Activated CD4-positive, alpha-beta T cell treated with anti-CD3 and anti-CD28 coated beads for 36 hours (primary cell): Measurements from ENCODE around the gene PPP1CB. TPM values are rescaled to one million over a fixed set of nuclear protein-coding genes. Genes with fewer than 3 reads are reported as not detected.

ENCODE experiments used
- ATAC-seq: fragments of 200-7000 bp; cut with Tn5 transposase; one replicate; pipeline ENCODE4 v1.10.0; 2021; ENCODE audit warnings: mild to moderate bottlenecking, moderate library complexity
- CTCF ChIA-PET: fragments of 350-600 bp; sonication (Branson Sonifier 250); formaldehyde crosslinking; loops from one replicate; lab custom pipeline; 2021; ENCODE audit warnings: antibody characterized with exemption; lab: Charles Lee
- POLR2A ChIA-PET: fragments of 350-600 bp; sonication (Branson Sonifier 250); formaldehyde crosslinking; loops from one replicate; lab custom pipeline; 2021; ENCODE audit warnings: antibody characterized with exemption, inconsistent platforms; lab: Charles Lee
- DNase-seq: peaks from one replicate; pipeline ENCODE4 v3.0.0-alpha.2; 2020
- H3K27ac Mint-ChIP-seq: one replicate; pipeline ENCODE4 v1.8.0; 2021; ENCODE audit warnings: mixed read lengths
- H3K27me3 Mint-ChIP-seq: one replicate; pipeline ENCODE4 v1.8.0; 2021; ENCODE audit warnings: mixed read lengths
- H3K36me3 Mint-ChIP-seq: one replicate; pipeline ENCODE4 v1.8.0; 2021; ENCODE audit warnings: low read depth, mixed read lengths
- H3K4me1 Mint-ChIP-seq: one replicate; pipeline ENCODE4 v1.8.0; 2021; ENCODE audit warnings: mixed read lengths
- H3K4me3 Mint-ChIP-seq: one replicate; pipeline ENCODE4 v1.8.0; 2021; ENCODE audit warnings: mild to moderate bottlenecking, moderate library complexity, mixed read lengths
- H3K9me3 Mint-ChIP-seq: one replicate; pipeline ENCODE4 v1.8.0; 2021; ENCODE audit warnings: low read depth, mixed read lengths
- intact Hi-C, 2 experiments: fragments of 100-400 bp; cut with DNase I in 1 of 2; cut with micrococcal nuclease in 1 of 2; formaldehyde crosslinking; loops; one replicate each; pipeline versions ENCODE4 v1.14.2 to v1.15.1; 2022 to 2024; cut with DNase I, micrococcal nuclease
- total RNA-seq, 2 experiments: library from RNA; stranded (reverse); gene quantifications; one replicate each; pipeline ENCODE4 v1.2.3, GENCODE V29; 2021

PPP1CB gene
- total RNA-seq, 2 experiments from 2014 or later: 153 to 213 TPM

DNA sequence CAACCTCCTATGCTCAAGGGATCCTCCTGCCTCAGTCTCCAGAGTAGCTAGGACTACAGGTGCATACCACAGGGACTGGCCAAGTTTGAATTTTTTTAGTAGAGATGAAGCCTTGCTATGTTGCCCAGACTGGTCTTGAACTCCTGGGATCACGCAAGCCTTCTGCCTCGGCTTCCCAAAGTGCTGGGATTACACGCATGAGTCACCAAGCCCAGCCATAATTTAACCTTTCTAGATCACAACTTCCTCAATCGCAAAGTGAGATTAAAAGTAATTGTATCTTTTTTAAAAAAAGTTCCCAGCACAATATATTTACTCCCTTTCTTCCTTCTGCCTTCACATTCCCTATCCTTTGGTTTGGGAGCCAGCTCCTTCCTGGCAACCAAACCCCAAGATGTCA, 5.8 kb upstream of the PPP1CB start:
- ChIA-PET POLR2A (no interaction called here), CTCF (interaction anchor here (1.7 kb wide), 1 partner anchor 152 kb away, joined by 5 read pairs; no protein-coding TSS in a partner anchor)
- H3K27ac Mint-ChIP-seq: no peak overlapping the region
- intact Hi-C loops: loop anchor here in 1 of 2 experiments (10.0 kb wide), 1 partner anchor 1489 kb away; the partner anchor contains the start of gene LBH
- peaks cover 4% of the 10 kb centered on the region for H3K36me3 Mint-ChIP-seq
- H3K27me3 Mint-ChIP-seq: no peaks in the 10 kb centered on the region
- H3K4me3 Mint-ChIP-seq: no peak overlapping the region
- ATAC-seq: no peak
- no peak for DNase-seq
- peaks cover 31% of the 10 kb centered on the region for H3K4me1 Mint-ChIP-seq
- no peaks in the 10 kb centered on the region for H3K9me3 Mint-ChIP-seq

DNA sequence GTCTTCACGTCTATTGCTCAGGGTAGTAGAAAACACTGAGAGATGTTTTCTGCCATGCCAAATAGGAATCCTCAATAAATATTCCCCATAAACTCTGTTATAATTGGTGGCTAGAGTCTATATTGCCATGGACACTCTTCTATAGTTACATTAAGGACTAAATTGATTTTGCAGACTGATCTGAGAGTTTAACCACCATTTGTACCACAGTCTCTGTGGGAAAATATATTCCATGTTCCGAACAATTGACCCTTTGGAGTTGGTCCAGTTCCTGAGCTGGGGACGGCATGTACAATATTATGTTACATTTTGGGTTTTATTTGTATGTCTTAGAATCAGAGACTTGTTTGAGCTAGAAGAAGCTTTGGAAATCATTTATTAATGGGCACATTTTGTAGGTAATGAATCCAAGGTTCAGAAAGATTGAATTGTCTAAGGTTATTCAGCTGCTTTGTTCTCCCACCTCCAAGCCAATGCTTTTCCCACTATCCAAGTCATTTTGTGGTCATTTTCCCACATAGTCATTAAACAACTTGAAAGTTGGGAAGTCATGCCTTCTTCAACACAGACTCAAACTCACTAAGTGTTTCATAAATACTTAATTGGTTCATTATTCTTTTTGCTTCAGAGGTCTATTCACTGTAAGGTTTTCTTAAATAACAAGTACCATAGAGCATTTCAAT, 5.1 kb upstream of the PPP1CB start:
- Mint-ChIP-seq H3K36me3 (peaks cover 4% of the 10 kb centered on the region), H3K9me3 (no peaks in the 10 kb centered on the region), H3K4me1 (peaks cover 32% of the 10 kb centered on the region), H3K27ac (no peak overlapping the region), H3K4me3 (no peak overlapping the region), H3K27me3 (no peaks in the 10 kb centered on the region)
- DNase-seq: no peak
- ChIA-PET CTCF (interaction anchor here (0.8 to 2.5 kb wide), 3 partner anchors 125 to 187 kb away, joined by 3 to 14 read pairs (median 3); no protein-coding TSS in a partner anchor), POLR2A (no interaction called here)
- intact Hi-C loops: loop anchor here in 1 of 2 experiments (10.0 kb wide), 1 partner anchor 1488 kb away; the partner anchor contains the start of gene LBH
- no peak for ATAC-seq

DNA sequence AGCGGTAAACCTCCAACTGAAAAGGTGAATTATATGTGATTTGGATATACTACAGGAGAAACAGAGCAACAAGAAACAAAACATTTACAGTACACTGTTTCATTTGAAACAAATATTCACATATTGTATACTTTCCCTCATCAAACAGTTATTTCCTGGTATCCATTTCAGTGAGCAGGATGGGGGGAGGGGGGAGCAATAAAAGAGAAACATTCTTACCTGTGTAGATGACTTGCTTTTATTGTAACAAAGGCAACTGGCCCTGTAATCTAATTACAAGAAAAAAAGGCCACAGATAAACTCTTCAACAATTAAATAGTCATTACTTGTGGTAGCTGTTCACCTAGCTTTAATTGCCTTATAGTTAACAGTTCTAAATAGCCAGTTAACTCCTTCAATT, 3.9 kb upstream of the PPP1CB start:
- H3K27ac Mint-ChIP-seq: peak overlapping the region; percentile 49
- peaks cover 4% of the 10 kb centered on the region for H3K36me3 Mint-ChIP-seq
- intact Hi-C loops: loop anchor here in 1 of 2 experiments (10.0 kb wide), 1 partner anchor 1487 kb away; the partner anchor contains the start of gene LBH

DNA sequence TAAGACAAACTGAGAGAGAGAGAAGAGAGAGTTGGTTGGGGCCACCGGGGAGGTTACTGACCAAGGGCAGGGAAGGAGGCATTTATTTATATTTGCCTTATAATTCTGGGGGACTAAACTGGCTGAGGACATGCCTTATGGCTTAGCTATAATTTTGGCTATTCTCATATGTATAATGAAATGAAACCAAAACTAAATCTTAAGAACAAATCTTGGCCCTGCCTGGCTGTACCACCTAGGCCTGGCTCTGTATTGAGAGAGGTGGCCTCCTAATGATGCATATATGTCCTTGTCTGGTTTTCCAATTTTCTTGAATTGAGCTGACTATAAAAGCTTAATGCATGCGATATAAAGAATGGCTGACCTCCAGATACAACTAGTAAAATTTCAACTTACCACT, 3.5 kb upstream of the PPP1CB start:
- DNase-seq (peak; percentile 20), ATAC-seq (no peak)
- H3K36me3 Mint-ChIP-seq: peaks cover 9% of the 10 kb centered on the region
- no peaks in the 10 kb centered on the region for H3K9me3 Mint-ChIP-seq
- intact Hi-C loops: loop anchor here in 1 of 2 experiments (10.0 kb wide), 1 partner anchor 1487 kb away; the partner anchor contains the start of gene LBH
- no peaks in the 10 kb centered on the region for H3K27me3 Mint-ChIP-seq
- H3K4me3 Mint-ChIP-seq: no peak overlapping the region
- peaks cover 32% of the 10 kb centered on the region for H3K4me1 Mint-ChIP-seq
- CTCF ChIA-PET: interaction anchor here (0.8 to 2.5 kb wide), 2 partner anchors 154 to 184 kb away, joined by 3 to 14 read pairs; no protein-coding TSS in a partner anchor
- peak overlapping the region; percentile 49 for H3K27ac Mint-ChIP-seq
- POLR2A ChIA-PET: interaction anchor here (0.6 kb wide), 1 partner anchor 27 kb away, joined by 3 read pairs; no protein-coding TSS in a partner anchor

More for the DNA sequence above, 3.9 kb upstream of the PPP1CB start:
- DNase-seq: no peak
- Mint-ChIP-seq H3K4me1 (peaks cover 32% of the 10 kb centered on the region), H3K4me3 (no peak overlapping the region), H3K9me3 (no peaks in the 10 kb centered on the region), H3K27me3 (no peaks in the 10 kb centered on the region)
- CTCF ChIA-PET: interaction anchor here (0.8 to 2.5 kb wide), 5 partner anchors 8 to 188 kb away, joined by 3 to 14 read pairs (median 3); no protein-coding TSS in a partner anchor
- ATAC-seq: no peak
- POLR2A ChIA-PET: interaction anchor here (0.6 kb wide), 1 partner anchor 8 kb away, joined by 3 read pairs; no protein-coding TSS in a partner anchor

DNA sequence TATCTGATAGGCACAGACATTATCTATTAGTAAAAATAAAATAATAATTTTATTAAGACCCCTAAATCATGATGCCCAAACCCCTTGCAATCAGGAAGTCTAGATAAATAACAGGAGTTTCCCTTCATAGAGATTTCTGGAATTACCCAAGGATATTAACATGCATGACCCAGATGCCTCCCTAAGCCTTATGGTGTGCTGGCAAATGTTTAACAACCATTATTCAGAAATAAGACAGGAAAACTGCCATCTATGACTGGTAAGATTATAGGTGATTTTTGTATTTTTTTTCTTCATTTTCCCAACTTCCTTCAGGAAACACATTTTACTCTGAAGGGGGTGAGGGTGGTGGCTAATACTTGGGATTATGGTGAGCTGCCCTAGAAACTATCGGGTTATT, 2.7 kb upstream of the PPP1CB start:
- POLR2A ChIA-PET: interaction anchor here (0.6 kb wide), 1 partner anchor 28 kb away, joined by 3 read pairs; no protein-coding TSS in a partner anchor
- CTCF ChIA-PET: interaction anchor here (7.7 kb wide), 1 partner anchor 155 kb away, joined by 43 read pairs; no protein-coding TSS in a partner anchor
- Mint-ChIP-seq H3K36me3 (peaks cover 10% of the 10 kb centered on the region), H3K9me3 (no peaks in the 10 kb centered on the region), H3K27ac (peak overlapping the region; percentile 95), H3K4me3 (no peak overlapping the region), H3K4me1 (peaks cover 32% of the 10 kb centered on the region), H3K27me3 (no peaks in the 10 kb centered on the region)
- no peak for ATAC-seq
- DNase-seq: no peak
- intact Hi-C loops: loop anchor here in 1 of 2 experiments (10.0 kb wide), 1 partner anchor 1486 kb away; the partner anchor contains the start of gene LBH

DNA sequence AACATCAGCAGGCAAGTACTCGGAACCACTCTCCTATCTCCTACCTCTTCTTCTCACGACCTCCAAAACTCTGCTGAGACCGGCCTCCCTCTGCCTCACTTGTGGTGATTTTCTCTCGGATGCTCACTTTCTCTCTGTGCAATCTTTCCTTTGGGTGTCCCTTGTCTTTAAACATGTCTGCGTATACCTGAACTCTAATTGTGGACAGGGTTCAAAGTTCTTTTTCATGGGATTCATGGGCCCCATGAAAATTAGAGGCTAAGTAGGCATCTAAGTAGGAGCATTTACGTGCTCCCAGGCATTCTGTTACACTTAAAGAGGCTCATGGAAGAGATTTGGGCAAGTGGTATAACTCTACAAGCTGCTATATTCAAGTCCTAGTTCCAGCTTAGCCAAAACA, 2.1 kb upstream of the PPP1CB start:
- Mint-ChIP-seq H3K4me3 (no peak overlapping the region), H3K4me1 (peaks cover 38% of the 10 kb centered on the region), H3K27me3 (no peaks in the 10 kb centered on the region), H3K36me3 (peaks cover 13% of the 10 kb centered on the region), H3K27ac (peak overlapping the region; percentile 95), H3K9me3 (no peaks in the 10 kb centered on the region)
- intact Hi-C loops: loop anchor here in 1 of 2 experiments (10.0 kb wide), 1 partner anchor 1485 kb away; the partner anchor contains the start of gene LBH
- CTCF ChIA-PET: interaction anchor here (7.7 kb wide), 1 partner anchor 155 kb away, joined by 43 read pairs; no protein-coding TSS in a partner anchor
- ATAC-seq (no peak), DNase-seq (no peak)
- POLR2A ChIA-PET: no interaction called here

DNA sequence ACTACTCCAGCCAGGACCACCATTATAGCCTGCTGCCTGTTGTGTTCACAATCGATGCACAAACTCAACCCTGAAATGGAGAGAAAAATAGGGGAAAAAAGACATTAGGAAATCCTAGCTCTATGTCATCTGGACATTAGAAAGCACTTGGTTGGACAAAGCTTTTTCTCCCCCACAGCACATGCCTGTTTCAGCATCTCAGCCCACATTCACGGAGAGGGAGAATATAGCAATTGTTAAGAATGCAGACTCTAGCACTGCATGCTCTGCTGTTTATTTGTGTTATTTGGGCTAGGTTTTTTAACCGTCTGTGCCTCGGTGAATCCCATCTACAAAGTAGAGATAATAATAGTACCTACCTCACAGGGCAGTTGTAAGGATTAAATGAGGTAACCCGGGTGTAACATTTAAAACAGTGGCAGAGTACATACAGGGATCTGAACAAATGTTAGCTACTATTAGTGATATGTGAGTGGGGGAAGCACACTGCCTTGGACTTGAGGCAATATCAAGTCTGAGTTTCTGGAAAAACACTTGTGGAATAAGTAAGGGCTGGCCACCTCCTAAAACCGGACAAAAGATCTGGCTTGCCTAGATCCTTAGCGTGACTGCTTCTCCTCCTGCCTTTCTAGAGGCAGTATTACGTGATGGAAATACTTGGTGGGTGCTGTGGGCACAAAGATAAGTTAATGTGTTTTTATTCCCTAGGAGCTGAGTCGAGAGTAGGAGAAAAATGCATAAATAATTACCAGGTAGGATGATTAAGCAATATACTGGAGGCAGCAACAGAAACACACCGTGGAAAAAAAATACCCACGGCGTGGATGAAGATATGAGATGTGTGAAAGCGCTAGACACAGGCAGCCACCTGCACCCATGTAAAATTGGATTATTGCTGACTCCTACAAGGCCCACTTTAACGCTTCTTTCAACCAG, 1.0 kb upstream of the PPP1CB start:
- peak overlapping the region; percentile 90 for H3K4me3 Mint-ChIP-seq
- H3K36me3 Mint-ChIP-seq: peaks cover 18% of the 10 kb centered on the region
- ChIA-PET CTCF (interaction anchor here (1.3 to 7.7 kb wide), 3 partner anchors 36 to 184 kb away, joined by 3 to 43 read pairs (median 10); no protein-coding TSS in a partner anchor), POLR2A (interaction anchor here (1.0 to 2.4 kb wide), 2 partner anchors 145 to 156 kb away, joined by 3 to 10 read pairs; no protein-coding TSS in a partner anchor)
- intact Hi-C loops: loop anchor here (1.0 to 5.0 kb wide), 16 partner anchors 60 to 1322 kb away; partner anchors contain the start of genes FOSL2 (in 2 of the 2), SPDYA (in 2 of the 2), BABAM2 (in 1 of the 2) and CLIP4 (in 1 of the 2)
- DNase-seq (peak; percentile 55), ATAC-seq (no peak)
- peak overlapping the region; percentile 95 for H3K27ac Mint-ChIP-seq
- H3K27me3 Mint-ChIP-seq: no peaks in the 10 kb centered on the region
- peaks cover 47% of the 10 kb centered on the region for H3K4me1 Mint-ChIP-seq
- H3K9me3 Mint-ChIP-seq: no peaks in the 10 kb centered on the region

DNA sequence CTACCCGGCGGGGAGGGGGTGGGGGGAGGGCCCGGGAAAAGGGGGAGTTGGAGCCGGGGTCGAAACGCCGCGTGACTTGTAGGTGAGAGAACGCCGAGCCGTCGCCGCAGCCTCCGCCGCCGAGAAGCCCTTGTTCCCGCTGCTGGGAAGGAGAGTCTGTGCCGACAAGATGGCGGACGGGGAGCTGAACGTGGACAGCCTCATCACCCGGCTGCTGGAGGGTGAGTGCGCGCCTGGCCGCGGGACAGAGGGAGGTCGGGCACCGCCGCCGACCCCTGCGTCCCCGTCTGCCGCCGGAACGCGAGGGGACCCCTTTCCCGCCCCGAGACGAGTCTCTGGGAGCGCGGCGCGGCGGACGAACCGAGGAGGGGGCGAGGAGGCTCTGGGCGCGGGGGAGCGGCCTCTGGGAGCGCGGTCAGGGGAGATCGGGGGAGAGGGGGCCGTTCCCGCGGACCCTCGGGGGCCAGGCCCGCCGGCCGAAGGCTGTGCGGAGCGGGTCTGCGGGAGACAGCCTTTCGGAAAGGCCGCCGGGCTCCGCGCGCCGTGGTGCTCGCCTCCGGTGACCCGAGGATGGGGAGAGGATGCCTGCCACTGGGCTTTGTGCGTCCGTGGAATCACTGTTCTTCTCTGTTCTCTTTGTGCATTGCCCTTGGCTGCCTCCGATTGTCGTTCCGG, 463 bp downstream of the PPP1CB start:
- ATAC-seq: peak; percentile 47
- CTCF ChIA-PET: interaction anchor here (0.7 to 7.7 kb wide), 9 partner anchors 9 to 185 kb away, joined by 3 to 43 read pairs (median 4); no protein-coding TSS in a partner anchor

DNA sequence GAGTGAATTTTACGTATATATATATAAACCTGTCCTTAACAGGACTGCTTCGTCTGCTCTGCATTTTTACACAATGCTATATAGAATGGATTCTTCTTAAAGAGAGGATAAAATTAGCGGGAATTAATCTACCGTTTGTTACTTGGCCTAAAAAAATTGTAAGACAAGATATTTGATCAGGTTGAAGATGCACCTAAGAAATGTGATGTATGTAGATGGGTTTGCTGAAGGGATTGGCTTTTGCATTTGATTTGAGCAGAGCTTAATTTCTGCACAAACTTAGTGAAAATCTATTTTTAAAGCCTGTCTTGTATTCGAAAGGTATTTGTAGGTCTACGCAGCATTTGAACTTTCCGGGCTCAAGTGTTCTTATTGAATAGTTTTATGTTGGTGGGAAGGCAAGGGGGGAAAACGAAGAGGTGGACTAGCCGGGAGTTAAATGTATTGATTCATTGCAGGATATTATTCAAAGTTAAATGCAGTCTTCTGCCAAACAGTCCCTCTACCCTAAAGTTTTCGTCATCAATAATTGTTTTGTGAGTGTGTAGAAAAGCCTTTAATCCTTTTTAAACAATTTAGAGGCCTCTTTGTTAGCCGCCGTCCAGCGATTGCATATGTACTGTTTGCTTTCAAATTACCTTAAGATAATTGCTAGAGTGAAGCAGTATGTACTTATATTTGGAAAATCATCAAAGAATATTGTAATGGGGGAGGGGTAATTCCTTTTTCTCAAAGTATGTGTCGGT, 1.2 kb downstream of the PPP1CB start:
- Mint-ChIP-seq H3K27me3 (no peaks in the 10 kb centered on the region), H3K27ac (peak overlapping the region; percentile 85), H3K36me3 (peaks cover 28% of the 10 kb centered on the region), H3K4me3 (peak overlapping the region; percentile 90), H3K9me3 (no peaks in the 10 kb centered on the region), H3K4me1 (peaks cover 63% of the 10 kb centered on the region)
- ATAC-seq: no peak
- no peak for DNase-seq
- intact Hi-C loops: loop anchor here (1.0 to 5.0 kb wide), 5 partner anchors 142 to 361 kb away; partner anchors contain the start of genes FOSL2 (in 1 of the 2) and WDR43 (in 1 of the 2)
- ChIA-PET POLR2A (interaction anchor here (0.5 to 2.4 kb wide), 6 partner anchors 9 to 998 kb away, joined by 3 to 10 read pairs (median 6); partner anchors contain the start of gene TRMT61B), CTCF (interaction anchor here (0.6 to 7.7 kb wide), 7 partner anchors 10 to 186 kb away, joined by 3 to 43 read pairs (median 4); no protein-coding TSS in a partner anchor)

More for the DNA sequence above, 463 bp downstream of the PPP1CB start:
- H3K27me3 Mint-ChIP-seq: no peaks in the 10 kb centered on the region
- intact Hi-C loops: loop anchor here (1.0 to 5.0 kb wide), 17 partner anchors 58 to 1323 kb away; partner anchors contain the start of genes FOSL2 (in 2 of the 2), SPDYA (in 2 of the 2), WDR43 (in 2 of the 2) and BABAM2 (in 1 of the 2)
- H3K36me3 Mint-ChIP-seq: peaks cover 23% of the 10 kb centered on the region
- peak overlapping the region; percentile 90 for H3K4me3 Mint-ChIP-seq
- POLR2A ChIA-PET: interaction anchor here (0.5 to 2.4 kb wide), 10 partner anchors 9 to 999 kb away, joined by 3 to 10 read pairs (median 4); partner anchors contain the start of gene TRMT61B
- peak overlapping the region; percentile 85 for H3K27ac Mint-ChIP-seq
- H3K9me3 Mint-ChIP-seq: no peaks in the 10 kb centered on the region
- H3K4me1 Mint-ChIP-seq: peaks cover 60% of the 10 kb centered on the region
- DNase-seq: peak; percentile 51
